GM12801 (cell line): ENCODE data around the gene CNOT6L.

ENCODE experiments used
- TF ChIP-seq, protein P1 (sequence below): IDR thresholded peaks from one replicate; pipeline ENCODE4 v1.5.1; 2011; ENCODE audit warnings: control low read depth; ENCODE audit not compliant: insufficient read length; ENCODE audit errors: extremely low read depth

CNOT6L gene

DNA sequence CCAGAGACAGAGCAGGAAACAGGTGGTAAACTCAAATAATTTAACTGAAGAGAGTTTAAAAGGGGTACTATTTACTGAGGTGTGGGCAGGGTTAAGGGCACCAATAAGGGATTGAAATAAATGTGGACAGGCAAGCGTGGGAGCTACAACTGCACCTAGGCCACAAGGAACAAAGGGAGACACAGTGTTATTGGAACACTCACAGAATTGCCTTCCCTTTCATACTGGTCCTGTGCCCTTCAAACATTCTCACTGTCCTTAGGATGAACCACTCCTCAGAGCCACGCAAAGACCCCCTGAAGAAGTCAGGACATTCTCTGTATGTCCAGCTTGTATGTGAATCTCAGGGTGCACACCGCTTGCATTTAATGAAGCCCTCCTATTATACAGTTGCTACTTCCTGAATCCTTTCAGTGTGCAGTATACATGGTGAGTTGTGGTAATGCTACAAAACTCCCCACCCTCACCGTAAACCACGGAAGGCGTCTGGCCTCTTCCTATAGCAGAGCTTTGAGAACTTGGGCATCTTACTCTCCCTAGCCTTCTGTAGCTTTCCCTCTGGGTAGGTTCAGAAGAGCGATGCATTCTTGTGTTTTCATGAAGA, 33.8 kb upstream of the CNOT6L start:
- TF ChIP-seq, protein P1, sequence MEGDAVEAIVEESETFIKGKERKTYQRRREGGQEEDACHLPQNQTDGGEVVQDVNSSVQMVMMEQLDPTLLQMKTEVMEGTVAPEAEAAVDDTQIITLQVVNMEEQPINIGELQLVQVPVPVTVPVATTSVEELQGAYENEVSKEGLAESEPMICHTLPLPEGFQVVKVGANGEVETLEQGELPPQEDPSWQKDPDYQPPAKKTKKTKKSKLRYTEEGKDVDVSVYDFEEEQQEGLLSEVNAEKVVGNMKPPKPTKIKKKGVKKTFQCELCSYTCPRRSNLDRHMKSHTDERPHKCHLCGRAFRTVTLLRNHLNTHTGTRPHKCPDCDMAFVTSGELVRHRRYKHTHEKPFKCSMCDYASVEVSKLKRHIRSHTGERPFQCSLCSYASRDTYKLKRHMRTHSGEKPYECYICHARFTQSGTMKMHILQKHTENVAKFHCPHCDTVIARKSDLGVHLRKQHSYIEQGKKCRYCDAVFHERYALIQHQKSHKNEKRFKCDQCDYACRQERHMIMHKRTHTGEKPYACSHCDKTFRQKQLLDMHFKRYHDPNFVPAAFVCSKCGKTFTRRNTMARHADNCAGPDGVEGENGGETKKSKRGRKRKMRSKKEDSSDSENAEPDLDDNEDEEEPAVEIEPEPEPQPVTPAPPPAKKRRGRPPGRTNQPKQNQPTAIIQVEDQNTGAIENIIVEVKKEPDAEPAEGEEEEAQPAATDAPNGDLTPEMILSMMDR: no peak

GRCh38 chr4:77849278-77849965, 30.3 kb upstream of the CNOT6L start:
- TF ChIP-seq, protein P1: no peak

DNA sequence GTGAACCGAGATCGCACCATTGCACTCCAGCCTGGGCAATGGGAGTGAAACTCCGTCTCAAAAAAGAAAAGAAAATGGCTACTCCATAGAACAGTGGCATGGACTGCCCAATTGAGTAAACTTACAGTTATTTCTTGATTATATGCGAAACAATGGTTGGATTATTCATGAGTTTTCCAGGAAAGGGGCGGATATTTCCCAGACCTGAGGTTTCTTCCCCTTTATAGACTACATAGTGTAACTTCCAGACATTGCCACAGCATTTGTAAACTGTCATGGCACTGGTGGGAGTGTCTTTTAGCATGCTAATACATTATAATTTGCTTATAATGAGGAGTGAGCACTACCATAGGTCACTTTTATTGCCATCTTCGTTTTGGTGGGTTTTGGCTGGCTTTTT, 29.3 kb upstream of the CNOT6L start:
- TF ChIP-seq, protein P1: no peak

GRCh38 chr4:77845929-77846328, 26.8 kb upstream of the CNOT6L start:
- TF ChIP-seq, protein P1: no peak

DNA sequence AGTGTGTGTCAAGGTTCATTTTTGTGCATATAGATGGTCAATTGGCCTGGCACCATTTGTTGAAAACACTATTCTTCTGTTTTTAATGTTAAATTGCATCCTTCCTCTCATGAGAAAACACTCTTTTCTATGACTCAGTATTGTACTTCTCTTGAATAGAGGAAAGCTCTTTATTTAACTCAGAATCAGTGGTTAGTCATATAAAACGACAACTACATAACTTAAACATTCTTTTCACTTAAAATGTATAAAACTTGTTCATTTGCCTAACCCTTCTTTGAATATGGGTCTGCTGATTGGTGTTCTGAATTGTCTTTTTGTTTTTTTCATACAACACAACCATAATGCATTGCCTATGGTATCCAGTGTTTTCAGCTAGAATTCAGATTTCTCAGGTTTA, 26.2 kb upstream of the CNOT6L start:
- TF ChIP-seq, protein P1: no peak

DNA sequence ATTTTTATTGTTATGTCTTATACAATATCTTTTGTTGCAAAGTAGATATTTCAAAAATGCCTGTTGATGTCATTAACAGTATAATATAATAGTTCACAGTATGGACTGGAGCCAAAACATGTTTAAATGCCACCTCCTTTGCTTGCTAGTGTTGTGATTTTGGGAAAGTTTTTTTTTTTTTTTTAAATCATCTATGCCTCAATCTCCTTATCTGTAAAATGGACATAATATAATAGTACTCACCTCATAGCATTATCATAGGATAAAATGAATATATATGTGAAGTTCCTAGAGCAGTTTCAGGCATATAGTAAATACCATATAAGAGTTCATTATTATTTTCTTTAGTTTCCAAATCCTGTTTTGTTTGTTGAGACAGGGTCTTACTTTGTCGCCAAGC, 25.2 kb upstream of the CNOT6L start:
- TF ChIP-seq, protein P1: no peak

GRCh38 chr4:77843628-77844027, 24.5 kb upstream of the CNOT6L start:
- TF ChIP-seq, protein P1: no peak
